Fibroblast of lung (primary cell): ENCODE data around the gene LSAMP. TPM values are rescaled to one million over a fixed set of nuclear protein-coding genes. Genes with fewer than 3 reads are reported as not detected.

ENCODE experiments used
- DNase-seq, 2 donors: peaks; one replicate each; pipeline versions ENCODE4 v3.0.0 to v3.0.0-alpha.2; 2010; ENCODE audit warnings: low read depth in 2 of 2
- H2AFZ ChIP-seq: 2 replicates; pipeline ENCODE4 v1.5.1; 2012; ENCODE audit warnings: low read length, control low read depth, inconsistent platforms
- H3K27ac ChIP-seq: 2 replicates; pipeline ENCODE4 v1.5.1; 2011; ENCODE audit warnings: low read length, control low read depth; ENCODE audit not compliant: insufficient read depth
- H3K27me3 ChIP-seq: 2 replicates; pipeline ENCODE4 v1.5.1; 2011; ENCODE audit warnings: mild to moderate bottlenecking, low read length; ENCODE audit not compliant: control insufficient read depth, insufficient read depth
- H3K36me3 ChIP-seq: 2 replicates; pipeline ENCODE4 v1.5.1; 2011; ENCODE audit warnings: low read length; ENCODE audit not compliant: control insufficient read depth, insufficient read depth
- H3K4me1 ChIP-seq: 2 replicates; pipeline ENCODE4 v1.5.1; 2011; ENCODE audit warnings: low read length; ENCODE audit not compliant: control insufficient read depth, insufficient read depth; ENCODE audit errors: extremely low read depth
- H3K4me2 ChIP-seq: 2 replicates; pipeline ENCODE4 v1.5.1; 2011; ENCODE audit warnings: low read length, control low read depth; ENCODE audit not compliant: insufficient read depth; ENCODE audit errors: extremely low read depth
- H3K4me3 ChIP-seq, 4 experiments: fragments of 200-600 bp in 1 of 4; sonication (generic) in 1 of 4; replicated peaks in 1 of 4; 2 replicates each; pipeline ENCODE4 v1.5.1; 2011 to 2016; ENCODE audit warnings: low read length in 4 of 4, low read depth in 3 of 4, mild to moderate bottlenecking in 3 of 4, control low read depth in 2 of 4, inconsistent platforms in 1 of 4, mixed read lengths in 1 of 4; ENCODE audit not compliant: insufficient read depth in 1 of 4; ENCODE audit errors: control extremely low read depth in 1 of 4
- H3K79me2 ChIP-seq: 2 replicates; pipeline ENCODE4 v1.5.1; 2012; ENCODE audit warnings: mild to moderate bottlenecking, low read length, inconsistent platforms; ENCODE audit not compliant: control insufficient read depth, insufficient read depth
- H3K9ac ChIP-seq: 2 replicates; pipeline ENCODE4 v1.5.1; 2011; ENCODE audit warnings: mild to moderate bottlenecking, low read length, control low read depth; ENCODE audit not compliant: insufficient read depth
- H3K9me3 ChIP-seq: 2 replicates; pipeline ENCODE4 v1.5.1; 2012; ENCODE audit warnings: low read depth, low read length; ENCODE audit not compliant: control insufficient read depth, insufficient read depth
- H4K20me1 ChIP-seq: 2 replicates; pipeline ENCODE4 v1.5.1; 2011; ENCODE audit warnings: low read length; ENCODE audit not compliant: control insufficient read depth, insufficient read depth; ENCODE audit errors: extremely low read depth
- EZH2 ChIP-seq: IDR thresholded peaks from 2 replicates; pipeline ENCODE4 v1.5.1; 2012; ENCODE audit warnings: low read length, control low read depth, mild to moderate bottlenecking; ENCODE audit errors: missing control alignments
- polyA plus RNA-seq, 2 donors: library from polyadenylated mRNA; depleted of rRNA in 1 of 2; stranded (reverse) in 1 of 2; unstranded in 1 of 2; fragments of >200 nt; gene quantifications; 2 replicates each; pipeline ENCODE4 v1.2.1, GENCODE V29; 2011 to 2012; ENCODE audit warnings: missing spikeins in 1 of 2
- total RNA-seq: library from RNA; depleted of rRNA; stranded (reverse); fragments of >200 nt; gene quantifications from 2 replicates; pipeline ENCODE4 v1.2.1, GENCODE V29; 2014
- TF ChIP-seq, protein P1 (sequence below), 2 donors: IDR thresholded peaks in 1 of 2; conservative IDR thresholded peaks in 1 of 2; 1 replicate in 1 of 2; 2 replicates in 1 of 2; pipeline ENCODE4 v1.5.1; 2011 to 2012; ENCODE audit warnings: low read length in 2 of 2, control low read depth in 1 of 2, inconsistent platforms in 1 of 2, low read depth in 1 of 2, mild to moderate bottlenecking in 1 of 2

The LSAMP gene
- total and polyA plus RNA-seq, 2 donors (not counting 1 experiment from before 2014, with no cell fraction given), result 4.8 to 5.9 TPM

- DNase-seq, result no peak
- Histone ChIP-seq H3K27ac (no peak overlapping the region), H3K4me3 (no peak overlapping the region), H2AFZ (no peak overlapping the region), H4K20me1 (no peaks in the 10 kb centered on the region), H3K27me3 (no peaks in the 10 kb centered on the region), H3K9me3 (no peaks in the 10 kb centered on the region), H3K9ac (no peak overlapping the region), H3K4me2 (no peak overlapping the region), H3K79me2 (no peaks in the 10 kb centered on the region), H3K36me3 (no peaks in the 10 kb centered on the region), H3K4me1 (no peaks in the 10 kb centered on the region)
- TF ChIP-seq, protein P1, sequence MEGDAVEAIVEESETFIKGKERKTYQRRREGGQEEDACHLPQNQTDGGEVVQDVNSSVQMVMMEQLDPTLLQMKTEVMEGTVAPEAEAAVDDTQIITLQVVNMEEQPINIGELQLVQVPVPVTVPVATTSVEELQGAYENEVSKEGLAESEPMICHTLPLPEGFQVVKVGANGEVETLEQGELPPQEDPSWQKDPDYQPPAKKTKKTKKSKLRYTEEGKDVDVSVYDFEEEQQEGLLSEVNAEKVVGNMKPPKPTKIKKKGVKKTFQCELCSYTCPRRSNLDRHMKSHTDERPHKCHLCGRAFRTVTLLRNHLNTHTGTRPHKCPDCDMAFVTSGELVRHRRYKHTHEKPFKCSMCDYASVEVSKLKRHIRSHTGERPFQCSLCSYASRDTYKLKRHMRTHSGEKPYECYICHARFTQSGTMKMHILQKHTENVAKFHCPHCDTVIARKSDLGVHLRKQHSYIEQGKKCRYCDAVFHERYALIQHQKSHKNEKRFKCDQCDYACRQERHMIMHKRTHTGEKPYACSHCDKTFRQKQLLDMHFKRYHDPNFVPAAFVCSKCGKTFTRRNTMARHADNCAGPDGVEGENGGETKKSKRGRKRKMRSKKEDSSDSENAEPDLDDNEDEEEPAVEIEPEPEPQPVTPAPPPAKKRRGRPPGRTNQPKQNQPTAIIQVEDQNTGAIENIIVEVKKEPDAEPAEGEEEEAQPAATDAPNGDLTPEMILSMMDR (conservative IDR thresholded peaks at IDR 0.05 in 1 of 2, IDR thresholded peaks at IDR 0.05 in 1 of 2; ENCODE audit: low read depth in 1 of 2, low read length in 2 of 2), result no peak
- TF ChIP-seq EZH2, result no peak
Observed at GRCh38 chr3:115918900-115919299, 526.4 kb downstream of the LSAMP start.

GRCh38 chr3:115916866-115917265 lies 528.4 kb downstream of the LSAMP start:
- Histone ChIP-seq H3K27me3 (no peaks in the 10 kb centered on the region), H4K20me1 (no peaks in the 10 kb centered on the region), H3K36me3 (no peaks in the 10 kb centered on the region), H2AFZ (no peak overlapping the region), H3K4me2 (no peak overlapping the region), H3K79me2 (no peaks in the 10 kb centered on the region), H3K4me1 (no peaks in the 10 kb centered on the region), H3K9ac (no peak overlapping the region), H3K9me3 (no peaks in the 10 kb centered on the region), H3K4me3 (no peak overlapping the region), H3K27ac (no peak overlapping the region)
- TF ChIP-seq EZH2, result no peak
- TF ChIP-seq, protein P1 (conservative IDR thresholded peaks at IDR 0.05 in 1 of 2, IDR thresholded peaks at IDR 0.05 in 1 of 2; ENCODE audit: low read depth in 1 of 2, low read length in 2 of 2), result no peak
- no peak for DNase-seq

DNA sequence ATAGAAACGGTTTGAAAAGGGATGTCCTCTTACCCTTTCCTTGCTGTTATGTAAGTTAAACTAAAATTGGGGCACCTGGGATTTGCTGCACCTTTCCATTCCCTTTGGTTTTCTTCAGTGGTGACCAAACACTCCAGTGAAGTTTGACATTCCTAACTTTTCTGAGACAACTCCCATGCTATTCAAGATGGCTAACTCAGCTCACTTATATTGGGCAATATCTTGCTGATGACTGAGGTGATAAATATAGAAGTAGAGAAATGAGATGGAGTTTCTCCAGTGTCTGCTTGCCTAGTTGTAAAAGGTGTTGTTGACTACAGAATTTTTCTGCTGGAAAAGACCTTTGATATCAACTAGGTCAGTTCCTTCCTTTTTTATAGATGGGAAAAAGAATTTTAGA lies 530.2 kb downstream of the LSAMP start:
- Histone ChIP-seq H3K9ac (no peak overlapping the region), H3K27me3 (no peaks in the 10 kb centered on the region), H3K79me2 (no peaks in the 10 kb centered on the region), H3K27ac (no peak overlapping the region), H3K4me3 (no peak overlapping the region), H4K20me1 (no peaks in the 10 kb centered on the region), H3K4me2 (no peak overlapping the region), H3K4me1 (no peaks in the 10 kb centered on the region), H3K36me3 (no peaks in the 10 kb centered on the region), H2AFZ (no peak overlapping the region), H3K9me3 (no peaks in the 10 kb centered on the region)
- TF ChIP-seq, protein P1 (conservative IDR thresholded peaks at IDR 0.05 in 1 of 2, IDR thresholded peaks at IDR 0.05 in 1 of 2; ENCODE audit: low read depth in 1 of 2, low read length in 2 of 2), result no peak
- TF ChIP-seq EZH2, result no peak
- DNase-seq, result no peak
